GM12874 (cell line): ENCODE measurements around the gene MBP.

Experiments
- TF ChIP-seq, protein P1 (sequence below): IDR thresholded peaks from 2 replicates; pipeline ENCODE4 v1.5.1; 2011; ENCODE audit warnings: low read depth, mild to moderate bottlenecking, control low read depth, low read length, moderate library complexity; ENCODE audit not compliant: insufficient read depth

MBP gene

DNA sequence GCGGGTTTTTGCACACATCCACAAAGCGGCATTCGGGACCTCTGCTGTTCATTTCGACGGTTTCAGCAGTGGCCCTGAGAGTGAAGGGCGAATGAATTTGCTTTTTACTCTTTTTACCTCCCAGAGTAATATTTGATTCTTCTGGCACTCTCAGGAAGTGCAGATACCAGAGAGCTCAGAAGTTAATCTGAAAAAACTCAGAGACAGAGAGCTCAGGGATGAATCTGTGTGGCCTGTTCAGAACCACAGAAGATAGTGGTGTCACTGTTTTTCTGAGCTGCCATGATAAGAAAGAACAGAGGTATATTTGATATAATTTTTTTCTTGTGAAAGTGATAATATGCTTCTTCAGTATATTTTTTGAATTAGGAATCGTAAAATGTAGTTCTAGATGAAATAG is 129.3 kb downstream of the MBP start:
- TF ChIP-seq, protein P1, sequence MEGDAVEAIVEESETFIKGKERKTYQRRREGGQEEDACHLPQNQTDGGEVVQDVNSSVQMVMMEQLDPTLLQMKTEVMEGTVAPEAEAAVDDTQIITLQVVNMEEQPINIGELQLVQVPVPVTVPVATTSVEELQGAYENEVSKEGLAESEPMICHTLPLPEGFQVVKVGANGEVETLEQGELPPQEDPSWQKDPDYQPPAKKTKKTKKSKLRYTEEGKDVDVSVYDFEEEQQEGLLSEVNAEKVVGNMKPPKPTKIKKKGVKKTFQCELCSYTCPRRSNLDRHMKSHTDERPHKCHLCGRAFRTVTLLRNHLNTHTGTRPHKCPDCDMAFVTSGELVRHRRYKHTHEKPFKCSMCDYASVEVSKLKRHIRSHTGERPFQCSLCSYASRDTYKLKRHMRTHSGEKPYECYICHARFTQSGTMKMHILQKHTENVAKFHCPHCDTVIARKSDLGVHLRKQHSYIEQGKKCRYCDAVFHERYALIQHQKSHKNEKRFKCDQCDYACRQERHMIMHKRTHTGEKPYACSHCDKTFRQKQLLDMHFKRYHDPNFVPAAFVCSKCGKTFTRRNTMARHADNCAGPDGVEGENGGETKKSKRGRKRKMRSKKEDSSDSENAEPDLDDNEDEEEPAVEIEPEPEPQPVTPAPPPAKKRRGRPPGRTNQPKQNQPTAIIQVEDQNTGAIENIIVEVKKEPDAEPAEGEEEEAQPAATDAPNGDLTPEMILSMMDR, result no peak

DNA sequence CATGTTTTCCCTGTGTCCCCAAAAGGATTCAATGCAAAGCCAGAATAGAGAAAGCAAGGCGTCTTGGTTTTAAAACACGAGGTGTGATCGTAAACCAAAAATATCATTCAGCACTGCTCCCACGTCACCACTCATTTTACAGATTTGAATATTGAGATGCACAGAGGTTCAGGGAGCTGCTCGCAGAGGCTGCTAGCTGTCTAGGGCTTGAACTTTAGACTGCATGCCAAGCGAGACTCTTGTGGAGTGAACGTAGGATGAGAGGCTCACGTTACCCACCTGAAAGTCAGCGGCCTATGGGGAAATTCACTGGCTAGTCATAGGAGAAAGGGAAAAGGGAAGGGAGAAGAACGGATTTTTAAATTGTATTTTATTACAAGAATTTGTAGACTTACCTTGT is 130.1 kb downstream of the MBP start:
- TF ChIP-seq, protein P1, result no peak

DNA sequence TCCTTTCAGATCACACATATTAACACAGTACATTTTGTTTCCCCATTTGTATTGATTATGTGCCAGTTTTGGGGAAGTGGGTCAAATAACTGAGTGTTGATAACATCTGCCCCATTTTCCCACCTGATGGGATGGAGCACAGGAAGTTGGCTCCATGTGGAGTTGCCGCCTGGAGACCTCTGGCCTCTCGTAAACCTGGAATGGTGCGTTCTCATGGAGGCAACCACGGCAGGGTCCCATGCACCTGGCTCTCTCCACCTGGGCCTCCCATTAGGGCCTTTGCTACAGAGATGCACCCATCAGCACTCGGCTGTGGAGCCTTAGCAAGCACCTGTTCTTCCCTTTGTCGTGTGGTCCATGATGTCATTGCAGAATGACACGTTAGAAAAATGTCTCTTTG is 130.6 kb downstream of the MBP start:
- TF ChIP-seq, protein P1, result no peak

DNA sequence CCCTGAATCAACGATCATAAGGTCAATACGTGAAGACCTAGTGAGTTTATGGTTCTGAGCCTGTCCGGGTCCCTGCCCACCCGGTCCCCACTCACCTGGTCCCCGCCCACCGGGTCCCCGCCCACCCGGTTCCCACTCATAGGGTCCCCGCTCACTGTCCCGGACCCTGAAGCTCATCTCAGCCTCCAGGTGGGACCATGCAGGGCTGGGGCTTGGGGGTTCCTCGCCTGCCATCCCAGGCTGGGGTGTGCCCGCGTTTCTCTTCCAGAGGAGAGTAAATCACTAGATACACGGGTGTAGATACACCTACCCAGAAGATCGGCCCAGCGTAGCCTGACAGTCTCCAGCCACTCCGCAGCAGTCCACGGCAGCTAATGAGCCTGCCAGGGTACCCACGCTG is 131.5 kb downstream of the MBP start:
- TF ChIP-seq, protein P1, result no peak

DNA sequence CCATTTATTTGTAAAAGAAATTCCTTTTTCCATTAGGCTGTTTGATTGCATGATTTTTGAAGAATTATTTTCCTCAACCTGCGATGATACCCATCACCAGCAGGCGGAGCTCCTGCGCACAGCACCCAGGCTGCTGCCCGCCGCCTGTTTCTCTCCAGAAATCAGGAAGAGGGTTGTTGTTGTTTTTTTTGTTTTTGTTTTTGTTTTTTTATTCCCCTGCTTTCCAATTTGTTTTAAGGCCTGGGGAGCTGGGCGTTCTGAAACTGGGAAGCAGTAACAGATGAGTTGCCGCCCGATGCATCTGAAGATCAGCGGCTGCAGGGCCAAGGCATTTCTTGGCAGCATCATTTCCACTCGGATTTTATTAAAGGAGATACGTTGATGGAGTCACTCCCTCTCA is 132.1 kb downstream of the MBP start:
- TF ChIP-seq, protein P1, result peak; percentile 94

DNA sequence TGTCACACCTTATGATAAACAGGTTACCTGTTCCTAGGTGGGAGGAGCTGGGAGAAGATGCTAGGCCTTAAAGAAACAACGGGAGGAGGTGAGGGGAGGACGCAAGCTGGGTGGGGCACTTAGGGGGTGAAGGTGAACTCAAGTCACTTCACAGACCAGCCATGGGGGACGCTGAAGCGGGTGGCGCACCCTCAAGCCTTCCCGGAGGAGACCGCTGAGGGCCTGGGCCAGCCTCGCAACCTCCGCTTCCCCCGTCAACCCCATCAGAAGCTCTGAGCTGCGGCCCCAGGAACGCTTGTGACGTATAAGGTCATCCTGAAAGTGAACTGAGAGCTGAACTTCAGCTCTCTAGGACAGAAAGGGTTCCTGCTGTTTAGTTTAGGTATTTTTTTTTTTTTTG is 133.5 kb downstream of the MBP start:
- TF ChIP-seq, protein P1, result no peak

DNA sequence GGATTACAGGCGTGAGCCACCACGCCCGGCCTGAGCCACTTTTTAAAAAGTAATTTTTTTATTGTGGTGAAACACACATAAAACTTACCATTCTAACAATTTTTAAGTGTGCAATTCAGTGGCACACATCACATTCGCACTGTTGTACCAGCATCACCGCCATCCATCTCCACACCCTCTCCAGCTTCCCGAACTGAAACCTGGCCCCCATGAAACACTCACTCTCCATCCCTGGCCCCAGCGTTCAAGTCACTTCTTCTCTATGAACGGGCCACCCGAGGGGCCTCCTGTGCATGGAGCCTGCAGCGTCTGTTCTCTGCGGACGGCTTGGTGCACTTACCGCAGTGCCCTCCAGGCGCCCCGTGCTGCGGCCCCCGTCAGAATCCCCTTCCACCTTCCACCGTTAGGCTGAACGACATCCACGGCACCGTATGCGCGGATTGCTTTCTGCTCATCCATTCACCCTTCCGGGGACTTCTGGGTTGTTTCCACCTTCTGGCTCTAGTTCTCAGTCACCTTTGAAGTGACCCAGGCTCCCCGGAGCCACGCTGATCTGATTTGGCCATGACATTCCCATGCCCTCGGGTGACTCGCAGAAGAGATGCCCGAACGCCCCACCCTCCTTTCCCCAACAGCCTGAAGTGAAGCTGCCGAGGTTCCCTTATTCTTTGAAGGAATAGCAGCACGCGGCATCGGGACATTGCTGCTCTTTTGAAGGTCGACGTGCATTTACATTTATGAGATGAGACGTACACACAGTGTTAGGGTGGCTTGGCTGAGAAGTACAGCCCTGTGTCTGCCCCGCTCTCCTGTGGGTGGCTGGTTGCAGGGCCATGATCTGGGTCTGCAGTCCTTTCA is 134.4 kb downstream of the MBP start:
- TF ChIP-seq, protein P1, result no peak
